ENCODE data around the gene PTPRJ.

DNA sequence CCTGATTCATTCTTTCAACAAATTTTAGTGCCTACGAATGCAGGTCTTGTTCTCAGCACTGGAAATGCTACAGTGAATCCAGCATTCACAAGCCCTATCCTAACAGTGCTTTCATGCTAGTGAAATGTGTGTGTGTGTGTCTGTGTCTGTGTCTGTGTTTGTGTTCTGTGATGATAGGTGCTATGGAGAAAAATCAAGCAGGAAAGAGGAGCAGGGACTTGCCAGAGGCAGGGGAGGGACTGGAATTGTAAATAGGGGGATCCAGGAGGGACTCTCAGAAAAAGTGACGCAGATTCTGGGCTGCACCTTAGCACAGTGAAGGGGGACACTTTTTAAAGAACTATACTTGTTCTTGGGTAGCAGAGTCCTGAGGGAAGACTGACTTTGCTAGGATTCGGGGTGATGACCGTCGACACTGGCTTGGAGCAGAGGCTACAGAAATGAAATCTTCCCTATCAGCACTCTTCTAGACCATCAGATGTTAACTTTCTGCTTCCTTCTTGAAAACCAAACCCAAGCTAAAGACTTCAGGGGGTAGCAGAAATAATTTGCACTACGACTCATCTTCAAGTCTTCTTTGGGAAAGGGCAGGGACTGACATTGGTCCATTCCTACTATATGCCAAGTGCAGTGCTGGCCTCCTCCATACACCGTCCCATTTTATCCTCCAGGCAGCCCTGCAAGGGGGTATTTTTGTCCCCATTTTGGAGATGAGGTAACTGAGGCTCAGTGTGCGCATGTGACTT lies 39.3 kb upstream of the PTPRJ start:
- TF ChIP-seq POLR2A (IDR thresholded peaks at IDR 0.05) = no peak
- TF ChIP-seq, protein P1, sequence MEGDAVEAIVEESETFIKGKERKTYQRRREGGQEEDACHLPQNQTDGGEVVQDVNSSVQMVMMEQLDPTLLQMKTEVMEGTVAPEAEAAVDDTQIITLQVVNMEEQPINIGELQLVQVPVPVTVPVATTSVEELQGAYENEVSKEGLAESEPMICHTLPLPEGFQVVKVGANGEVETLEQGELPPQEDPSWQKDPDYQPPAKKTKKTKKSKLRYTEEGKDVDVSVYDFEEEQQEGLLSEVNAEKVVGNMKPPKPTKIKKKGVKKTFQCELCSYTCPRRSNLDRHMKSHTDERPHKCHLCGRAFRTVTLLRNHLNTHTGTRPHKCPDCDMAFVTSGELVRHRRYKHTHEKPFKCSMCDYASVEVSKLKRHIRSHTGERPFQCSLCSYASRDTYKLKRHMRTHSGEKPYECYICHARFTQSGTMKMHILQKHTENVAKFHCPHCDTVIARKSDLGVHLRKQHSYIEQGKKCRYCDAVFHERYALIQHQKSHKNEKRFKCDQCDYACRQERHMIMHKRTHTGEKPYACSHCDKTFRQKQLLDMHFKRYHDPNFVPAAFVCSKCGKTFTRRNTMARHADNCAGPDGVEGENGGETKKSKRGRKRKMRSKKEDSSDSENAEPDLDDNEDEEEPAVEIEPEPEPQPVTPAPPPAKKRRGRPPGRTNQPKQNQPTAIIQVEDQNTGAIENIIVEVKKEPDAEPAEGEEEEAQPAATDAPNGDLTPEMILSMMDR (IDR thresholded peaks at IDR 0.05) = no peak

Data from vagina (tissue), 2 donors.